Right lung (tissue), 5 donors: ENCODE results near the gene COG4. TPM values are rescaled to one million over a fixed set of nuclear protein-coding genes. Genes with fewer than 3 reads are reported as not detected.

ENCODE experiments used
- DNase-seq, 2 donors: peaks; one replicate each; pipeline ENCODE4 v3.0.0-alpha.2; 2013
- polyA plus RNA-seq, 5 donors: library from polyadenylated mRNA; unstranded; fragments of 120-200 nt; gene quantifications; one replicate each; pipeline versions ENCODE4 v1.2.1 to v1.2.3, GENCODE V29; 2013; ENCODE audit warnings: inconsistent platforms in 1 of 5, low replicate concordance in 1 of 5; ENCODE audit not compliant: insufficient read length in 5 of 5, insufficient read depth in 1 of 5

The COG4 gene
- polyA plus RNA-seq, 5 donors: 52.4 to 64.5 (median 58.5) TPM

GRCh38 chr16:70437017-70437581, 86.3 kb downstream of the COG4 start:
- DNase-seq: peak; percentile 64 to 66

- no peak for DNase-seq
Measured at GRCh38 chr16:70434484-70435260, 88.7 kb downstream of the COG4 start.

GRCh38 chr16:70433458-70434103, 89.8 kb downstream of the COG4 start:
- DNase-seq: peak in 1 of 2 donors; percentile 41

- no peak for DNase-seq
Measured at GRCh38 chr16:70432723-70433457, 90.5 kb downstream of the COG4 start.

- DNase-seq: no peak
Measured at GRCh38 chr16:70432356-70432722, 91.0 kb downstream of the COG4 start.

- DNase-seq: peak in 1 of 2 donors; percentile 21
Measured at GRCh38 chr16:70430667-70431536, 92.5 kb downstream of the COG4 start.

Other genes starting within 250 kb of the COG4 start
- gene AARS1, start 234.0 kb downstream of the COG4 start, polyA plus RNA-seq: 10 to 100 TPM; 60.4 to 78.3 (median 69.5) TPM
- 10 to 100 TPM; 34.2 to 39.0 (median 35.7) TPM for gene DDX19B, start 224.4 kb downstream of the COG4 start, polyA plus RNA-seq
- 10 to 100 TPM; 41.3 to 54.7 (median 49.3) TPM for gene DDX19A, start 176.7 kb downstream of the COG4 start, polyA plus RNA-seq
- gene ST3GAL2, start 84.5 kb downstream of the COG4 start, polyA plus RNA-seq: 10 to 100 TPM; 26.3 to 48.1 (median 29.1) TPM
- 10 to 100 TPM in 4 of 5 donors, 1 to 10 TPM in 1; 9.4 to 14.4 (median 13.4) TPM for gene FCSK, start 69.0 kb downstream of the COG4 start, polyA plus RNA-seq
- gene SF3B3, start 262 bp upstream of the COG4 start, polyA plus RNA-seq: 100 to 1,000 TPM; 334 to 387 (median 366) TPM
- gene IL34, start 123.0 kb upstream of the COG4 start, polyA plus RNA-seq: under 1 TPM; 0.18 to 0.63 (median 0.45) TPM
- gene MTSS2, start 162.5 kb upstream of the COG4 start, polyA plus RNA-seq: 100 to 1,000 TPM in 2 of 5 donors, 10 to 100 TPM in 3; 65.1 to 126 (median 94.6) TPM